Osteoblast (primary cell): Measurements from ENCODE around the gene ORM1. TPM values are rescaled to one million over a fixed set of nuclear protein-coding genes. Genes with fewer than 3 reads are reported as not detected.

Experiments used
- DNase-seq: peaks from one replicate; pipeline ENCODE4 v3.0.0; 2011; ENCODE audit warnings: low spot score, mixed read lengths; ENCODE audit not compliant: insufficient read length; ENCODE audit errors: missing footprints
- H2AFZ ChIP-seq: 2 replicates; pipeline ENCODE4 v1.6.0; 2011; ENCODE audit warnings: mild to moderate bottlenecking, low read length
- H3K27ac ChIP-seq: 2 replicates; pipeline ENCODE4 v1.5.1; 2011; ENCODE audit warnings: mild to moderate bottlenecking, low read depth, low read length, moderate library complexity
- H3K27me3 ChIP-seq: 2 replicates; pipeline ENCODE4 v1.6.0; 2012; ENCODE audit warnings: mild to moderate bottlenecking, control low read depth, inconsistent platforms, low read length, moderate library complexity; ENCODE audit not compliant: insufficient read depth
- H3K36me3 ChIP-seq: 2 replicates; pipeline ENCODE4 v1.5.1; 2011; ENCODE audit warnings: mild to moderate bottlenecking, low read length, control low read depth, moderate library complexity; ENCODE audit not compliant: insufficient read depth
- H3K4me1 ChIP-seq: 2 replicates; pipeline ENCODE4 v1.5.1; 2011; ENCODE audit warnings: mild to moderate bottlenecking, low read length, control low read depth, moderate library complexity; ENCODE audit not compliant: insufficient read depth
- H3K4me2 ChIP-seq: 2 replicates; pipeline ENCODE4 v1.6.0; 2011; ENCODE audit warnings: mild to moderate bottlenecking, low read length; ENCODE audit not compliant: insufficient read depth
- H3K4me3 ChIP-seq: fragments of 200-600 bp; sonication (generic); 3 replicates; pipeline ENCODE4 v1.5.1; 2012; ENCODE audit warnings: mild to moderate bottlenecking, low read length, inconsistent platforms; ENCODE audit not compliant: insufficient read depth
- H3K79me2 ChIP-seq: 2 replicates; pipeline ENCODE4 v1.6.0; 2012; ENCODE audit warnings: mild to moderate bottlenecking, low read length, control low read depth, inconsistent platforms; ENCODE audit not compliant: insufficient read depth
- H3K9me3 ChIP-seq: 2 replicates; pipeline ENCODE4 v1.5.1; 2011; ENCODE audit warnings: low read depth, low read length, control low read depth
- H4K20me1 ChIP-seq: 2 replicates; pipeline ENCODE4 v1.6.0; 2012; ENCODE audit warnings: mild to moderate bottlenecking, low read length, control low read depth; ENCODE audit not compliant: insufficient read depth
- total RNA-seq: library from RNA; depleted of rRNA; stranded (reverse); fragments of >200 nt; gene quantifications from 2 replicates; pipeline ENCODE4 v1.2.3, GENCODE V29; 2012
- TF ChIP-seq, protein P1 (sequence below): IDR thresholded peaks from 2 replicates; pipeline ENCODE4 v1.5.1; 2011; ENCODE audit warnings: mild to moderate bottlenecking, low read depth, low read length, moderate library complexity; ENCODE audit errors: extremely low read depth

The ORM1 gene
- total RNA-seq, 1 donor: not detected

DNA sequence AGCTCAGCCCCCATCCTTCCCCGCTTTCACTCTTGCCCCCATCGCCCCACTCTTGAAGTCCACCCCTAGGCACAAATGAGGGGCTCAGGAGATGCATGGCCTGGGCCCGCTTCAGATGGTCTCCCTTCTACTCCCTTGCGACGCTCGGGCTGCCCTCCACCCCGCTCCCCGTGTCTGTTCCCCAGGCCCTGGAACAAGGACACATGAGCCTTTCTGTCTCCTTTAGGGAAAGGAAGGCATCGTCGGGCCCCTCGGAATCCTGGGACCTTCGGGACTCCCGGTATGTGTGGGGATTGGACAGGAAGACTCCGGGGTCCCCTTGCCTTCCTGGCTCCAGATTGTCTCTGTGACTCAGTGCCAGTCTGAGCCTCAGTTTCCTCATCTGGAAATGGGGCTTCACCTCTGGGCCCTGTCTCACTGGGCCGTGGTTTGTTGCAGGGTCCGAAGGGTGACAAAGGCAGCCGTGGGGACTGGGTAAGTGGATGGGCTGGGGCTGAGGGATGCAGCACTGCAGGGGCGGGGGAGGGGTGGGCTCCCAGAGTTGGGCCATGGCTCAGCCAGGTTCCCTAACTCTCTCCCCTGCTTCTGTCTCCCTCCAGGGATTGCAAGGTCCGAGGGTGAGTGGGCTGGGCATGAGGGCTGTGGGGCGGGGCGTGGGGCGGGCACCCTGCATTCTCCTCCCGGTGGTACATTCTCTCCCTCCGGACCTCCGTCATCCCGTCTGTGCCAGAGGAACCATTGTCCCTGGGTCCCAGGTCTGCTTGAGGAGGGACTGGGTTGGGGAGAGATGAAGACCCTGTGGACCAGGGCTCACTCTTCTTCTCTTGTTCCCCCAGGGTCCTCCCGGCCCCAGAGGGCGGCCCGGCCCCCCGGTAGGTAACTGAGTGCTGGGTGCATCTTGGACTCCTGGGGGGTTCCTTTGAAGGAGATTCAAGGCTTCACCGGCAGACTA, 21.8 kb upstream of the ORM1 start:
- H3K27me3 ChIP-seq: no peaks in the 10 kb centered on the region
- H4K20me1 ChIP-seq: no peaks in the 10 kb centered on the region
- H3K4me1 ChIP-seq: no peaks in the 10 kb centered on the region
- H3K27ac ChIP-seq: no peak overlapping the region
- H3K4me3 ChIP-seq: no peak overlapping the region
- no peaks in the 10 kb centered on the region for H3K9me3 ChIP-seq
- H2AFZ ChIP-seq: no peak overlapping the region
- no peak for DNase-seq
- H3K4me2 ChIP-seq: no peak overlapping the region
- TF ChIP-seq, protein P1, sequence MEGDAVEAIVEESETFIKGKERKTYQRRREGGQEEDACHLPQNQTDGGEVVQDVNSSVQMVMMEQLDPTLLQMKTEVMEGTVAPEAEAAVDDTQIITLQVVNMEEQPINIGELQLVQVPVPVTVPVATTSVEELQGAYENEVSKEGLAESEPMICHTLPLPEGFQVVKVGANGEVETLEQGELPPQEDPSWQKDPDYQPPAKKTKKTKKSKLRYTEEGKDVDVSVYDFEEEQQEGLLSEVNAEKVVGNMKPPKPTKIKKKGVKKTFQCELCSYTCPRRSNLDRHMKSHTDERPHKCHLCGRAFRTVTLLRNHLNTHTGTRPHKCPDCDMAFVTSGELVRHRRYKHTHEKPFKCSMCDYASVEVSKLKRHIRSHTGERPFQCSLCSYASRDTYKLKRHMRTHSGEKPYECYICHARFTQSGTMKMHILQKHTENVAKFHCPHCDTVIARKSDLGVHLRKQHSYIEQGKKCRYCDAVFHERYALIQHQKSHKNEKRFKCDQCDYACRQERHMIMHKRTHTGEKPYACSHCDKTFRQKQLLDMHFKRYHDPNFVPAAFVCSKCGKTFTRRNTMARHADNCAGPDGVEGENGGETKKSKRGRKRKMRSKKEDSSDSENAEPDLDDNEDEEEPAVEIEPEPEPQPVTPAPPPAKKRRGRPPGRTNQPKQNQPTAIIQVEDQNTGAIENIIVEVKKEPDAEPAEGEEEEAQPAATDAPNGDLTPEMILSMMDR: no peak
- H3K79me2 ChIP-seq: no peaks in the 10 kb centered on the region
- H3K36me3 ChIP-seq: peaks cover 4% of the 10 kb centered on the region

DNA sequence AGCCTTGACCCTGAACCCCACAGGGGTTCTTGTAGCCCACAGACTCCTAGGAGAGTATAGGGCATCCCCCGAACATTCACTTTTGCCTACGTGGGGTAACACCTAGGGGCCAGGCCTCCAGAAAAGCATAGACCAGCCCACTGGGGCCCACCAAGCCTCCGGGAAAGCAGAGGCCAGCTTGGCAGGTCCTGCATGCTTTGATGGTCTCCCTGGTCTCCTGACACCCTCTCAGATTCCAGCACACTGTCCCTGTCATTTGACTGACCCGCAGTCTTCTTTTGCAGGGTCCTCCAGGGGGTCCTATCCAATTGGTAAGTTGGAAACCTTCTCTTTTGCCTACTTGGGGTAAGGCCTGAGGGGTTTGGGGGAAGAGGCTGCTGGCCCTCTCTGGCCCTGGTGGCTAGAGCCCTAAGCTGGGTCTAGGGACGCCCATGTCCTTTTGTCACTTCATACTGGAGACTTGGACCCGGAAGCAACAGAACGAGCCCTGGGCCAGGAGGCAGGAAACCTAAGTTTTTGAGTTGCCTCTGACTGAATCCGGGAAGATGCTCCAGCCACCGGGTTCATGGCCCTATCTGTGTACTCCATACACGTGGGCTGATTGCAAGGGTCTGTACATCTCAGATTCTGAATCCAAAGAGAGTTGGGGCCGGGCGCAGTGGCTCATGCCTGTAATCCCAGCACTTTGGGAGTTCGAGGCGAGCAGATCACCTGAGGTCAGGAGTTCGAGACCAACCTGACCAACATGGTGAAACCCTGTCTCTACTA, 20.9 kb upstream of the ORM1 start:
- no peak overlapping the region for H2AFZ ChIP-seq
- DNase-seq: no peak
- peaks cover 4% of the 10 kb centered on the region for H3K36me3 ChIP-seq
- H3K4me3 ChIP-seq: no peak overlapping the region
- H3K27me3 ChIP-seq: no peaks in the 10 kb centered on the region
- H3K4me2 ChIP-seq: no peak overlapping the region
- no peaks in the 10 kb centered on the region for H3K79me2 ChIP-seq
- no peaks in the 10 kb centered on the region for H3K9me3 ChIP-seq
- no peaks in the 10 kb centered on the region for H4K20me1 ChIP-seq
- H3K27ac ChIP-seq: no peak overlapping the region
- TF ChIP-seq, protein P1: no peak
- H3K4me1 ChIP-seq: no peaks in the 10 kb centered on the region

DNA sequence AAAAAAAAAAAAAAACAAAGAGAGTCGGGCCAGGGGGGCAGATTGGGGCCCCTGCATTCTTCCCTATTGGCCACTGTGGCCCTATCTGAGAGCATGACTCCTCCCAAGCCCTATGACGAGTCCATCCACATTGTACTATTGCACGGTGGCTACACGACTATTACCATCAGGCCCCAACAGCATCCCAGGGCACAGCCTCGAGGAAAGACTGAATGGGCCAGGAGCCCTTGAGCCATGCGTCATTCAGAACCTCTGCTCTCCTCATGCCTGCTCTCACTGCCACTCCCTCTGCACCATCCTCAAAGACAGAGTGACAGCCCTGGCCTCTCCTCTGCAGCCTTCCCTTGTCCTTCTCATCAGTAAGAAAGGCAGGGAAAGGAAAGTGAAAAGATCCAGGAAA, 20.2 kb upstream of the ORM1 start:
- Histone ChIP-seq H3K36me3 (peaks cover 4% of the 10 kb centered on the region), H3K4me2 (no peak overlapping the region), H3K4me3 (no peak overlapping the region), H3K27ac (no peak overlapping the region), H3K9me3 (no peaks in the 10 kb centered on the region), H3K27me3 (no peaks in the 10 kb centered on the region), H3K79me2 (no peaks in the 10 kb centered on the region), H4K20me1 (no peaks in the 10 kb centered on the region), H3K4me1 (peaks cover under 1% of the 10 kb centered on the region), H2AFZ (no peak overlapping the region)
- TF ChIP-seq, protein P1: no peak
- no peak for DNase-seq

DNA sequence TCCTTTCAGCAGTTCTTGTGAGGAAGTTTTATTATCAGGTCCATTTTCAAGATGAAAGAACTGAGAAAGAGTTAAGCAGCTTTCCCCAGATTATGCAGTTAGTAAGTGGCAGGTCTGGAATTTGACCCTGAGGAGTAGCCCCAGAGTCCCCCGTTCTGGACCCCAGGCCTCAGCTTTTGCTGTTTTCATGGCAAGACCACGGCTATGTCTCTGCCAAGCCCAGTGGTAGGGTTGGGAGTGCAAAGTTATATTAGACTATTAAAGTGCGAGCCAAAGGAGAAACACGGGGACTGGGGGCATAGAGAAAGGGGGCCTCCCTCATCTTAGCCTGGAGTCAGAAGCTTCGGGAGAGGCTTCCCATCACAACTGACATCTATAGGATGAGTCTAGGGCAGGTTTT, 19.3 kb upstream of the ORM1 start:
- H2AFZ ChIP-seq: no peak overlapping the region
- H3K4me1 ChIP-seq: peaks cover 5% of the 10 kb centered on the region

More for the DNA sequence above, 19.3 kb upstream of the ORM1 start:
- H3K27ac ChIP-seq: no peak overlapping the region
- no peak for DNase-seq
- no peaks in the 10 kb centered on the region for H3K79me2 ChIP-seq
- no peaks in the 10 kb centered on the region for H3K27me3 ChIP-seq
- H3K4me3 ChIP-seq: no peak overlapping the region
- peaks cover 4% of the 10 kb centered on the region for H3K36me3 ChIP-seq
- H3K9me3 ChIP-seq: no peaks in the 10 kb centered on the region
- H3K4me2 ChIP-seq: no peak overlapping the region
- no peaks in the 10 kb centered on the region for H4K20me1 ChIP-seq
- TF ChIP-seq, protein P1: no peak
